K562 (cell line): ENCODE results near the gene TIFAB. TPM values are rescaled to one million over a fixed set of nuclear protein-coding genes. Genes with fewer than 3 reads are reported as not detected.

Experiments used
- ATF6 ChIP-seq: sonication (generic); formaldehyde crosslinking; IDR thresholded peaks from 2 replicates; pipeline ENCODE4 v1.4.0; 2020; ENCODE audit warnings: mild to moderate bottlenecking, missing genetic modification reagents
- FOXA3 ChIP-seq, 2 experiments: fragments of 450-650 bp in 1 of 2; sonication (generic) in 1 of 2; formaldehyde crosslinking; IDR thresholded peaks in 1 of 2; conservative IDR thresholded peaks in 1 of 2; 2 replicates each; pipeline versions ENCODE4 v1.4.0 to v1.8.0; 2020 to 2022; ENCODE audit warnings: mild to moderate bottlenecking in 2 of 2, missing genetic modification reagents in 1 of 2
- FOXP4 ChIP-seq: sonication (generic); formaldehyde crosslinking; IDR thresholded peaks from 2 replicates; pipeline ENCODE4 v1.8.0; 2022; ENCODE audit warnings: mild to moderate bottlenecking, missing genetic modification reagents, borderline replicate concordance
- KDM1A ChIP-seq, 2 experiments: fragments of 450-650 bp; IDR thresholded peaks; 2 replicates each; pipeline ENCODE4 v1.6.1; 2016; ENCODE audit warnings: mild to moderate bottlenecking in 2 of 2
- MAFF ChIP-seq: IDR thresholded peaks from 2 replicates; pipeline ENCODE4 v1.6.1; 2012; ENCODE audit warnings: low read length, improper control_type of control experiment
- MAZ ChIP-seq, 2 experiments: fragments of 450-650 bp in 1 of 2; sonication (generic) in 1 of 2; formaldehyde crosslinking; IDR thresholded peaks in 1 of 2; conservative IDR thresholded peaks in 1 of 2; 2 replicates each; pipeline versions ENCODE4 v1.4.0 to v1.5.0; 2020; ENCODE audit warnings: mild to moderate bottlenecking in 1 of 2, missing genetic modification reagents in 1 of 2
- MED1 ChIP-seq: sonication (generic); formaldehyde crosslinking; IDR thresholded peaks from 2 replicates; pipeline ENCODE4 v1.8.1; 2023; ENCODE audit warnings: missing genetic modification reagents, borderline replicate concordance
- NCOR1 ChIP-seq: fragments of 450-650 bp; IDR thresholded peaks from 2 replicates; pipeline ENCODE4 v1.6.1; 2016; ENCODE audit warnings: mild to moderate bottlenecking, moderate library complexity
- NEUROD1 ChIP-seq: fragments of 150-350 bp; IDR thresholded peaks from 2 replicates; pipeline ENCODE4 v1.6.1; 2014; ENCODE audit warnings: borderline replicate concordance, low read length, low read depth; ENCODE audit not compliant: partially characterized antibody
- RBBP5 ChIP-seq: fragments of 200-600 bp; sonication (generic); IDR thresholded peaks from 2 replicates; pipeline ENCODE4 v1.6.1; 2012; ENCODE audit warnings: borderline replicate concordance, mild to moderate bottlenecking, low read length, control low read depth, inconsistent platforms; ENCODE audit not compliant: insufficient read depth, poor library complexity, severe bottlenecking
- SMAD2 ChIP-seq: fragments of 150-350 bp; IDR thresholded peaks from 2 replicates; pipeline ENCODE4 v1.6.1; 2014; ENCODE audit warnings: low read depth, mild to moderate bottlenecking, low read length
- TAL1 ChIP-seq: fragments of 450-650 bp; IDR thresholded peaks from 2 replicates; pipeline ENCODE4 v1.6.1; 2016; ENCODE audit warnings: mild to moderate bottlenecking
- TCF7L2 ChIP-seq: fragments of 150-350 bp; IDR thresholded peaks from 2 replicates; pipeline ENCODE4 v1.6.1; 2016; ENCODE audit warnings: low read depth, mild to moderate bottlenecking, low read length, moderate library complexity
- U2AF2 ChIP-seq: fragments of 200-400 bp; formaldehyde crosslinking; optimal IDR thresholded peaks from 2 replicates; pipeline ENCODE3; 2017; ENCODE audit warnings: low read depth, mild to moderate bottlenecking, low read length
- ZFP36 ChIP-seq: fragments of 150-350 bp; IDR thresholded peaks from 2 replicates; pipeline ENCODE4 v1.6.1; 2018; ENCODE audit warnings: low read length, low read depth; ENCODE audit not compliant: partially characterized antibody
- ZNF165 ChIP-seq: fragments of 250-450 bp; sonication (Bioruptor Pico); IDR thresholded peaks from 2 replicates; pipeline ENCODE4 v1.4.0; 2020; ENCODE audit warnings: borderline replicate concordance
- ZNF3 ChIP-seq: fragments of 250-450 bp; sonication (Bioruptor Pico); IDR thresholded peaks from 2 replicates; pipeline ENCODE4 v1.5.0; 2021; ENCODE audit warnings: mild to moderate bottlenecking, moderate library complexity
- ZNF551 ChIP-seq: fragments of 250-450 bp; sonication (Bioruptor Pico); IDR thresholded peaks from 2 replicates; pipeline ENCODE4 v1.5.0; 2021; ENCODE audit warnings: mild to moderate bottlenecking, moderate library complexity
- ZNF57 ChIP-seq: fragments of 450-650 bp; formaldehyde crosslinking; IDR thresholded peaks from 2 replicates; pipeline ENCODE4 v1.4.0; 2020; ENCODE audit warnings: mild to moderate bottlenecking, moderate library complexity
- ZNF76 ChIP-seq: fragments of 250-450 bp; sonication (Bioruptor Pico); IDR thresholded peaks from 2 replicates; pipeline ENCODE4 v1.4.0; 2020; ENCODE audit warnings: mild to moderate bottlenecking, moderate library complexity, borderline replicate concordance
- polyA plus RNA-seq, 8 experiments: library from polyadenylated mRNA; depleted of rRNA in 4 of 8; stranded (reverse) in 5 of 8; unstranded in 3 of 8; fragments of >200 nt; fragmentation: Nextera tagmentation in 2 of 8; fragmentation: Illumina TruSeq in 1 of 8; extraction: Ambion mirVana in 2 of 8; extraction: Trizol in 1 of 8; gene quantifications; 2 replicates each; pipeline versions ENCODE4 v1.2.1 to v1.2.3, GENCODE V29; 2011 to 2014; ENCODE audit warnings: inconsistent platforms in 1 of 8, missing spikeins in 1 of 8
- total RNA-seq, 7 experiments: library from RNA; depleted of rRNA in 6 of 7; stranded (reverse); fragments of >200 nt in 6 of 7; fragmentation: Illumina TruSeq in 2 of 7; extraction: Trizol in 2 of 7; gene quantifications; 2 replicates each; pipeline versions ENCODE4 v1.2.1 to v1.2.3, GENCODE V29; 2011 to 2021; ENCODE audit warnings: low replicate concordance in 1 of 7
- TF ChIP-seq, protein P1 (sequence below): IDR thresholded peaks from 2 replicates; pipeline ENCODE4 v1.6.1; 2012; ENCODE audit warnings: low read depth, low read length, improper control_type of control experiment, borderline replicate concordance
- TF ChIP-seq, protein P2 (sequence below): IDR thresholded peaks from 2 replicates; pipeline ENCODE4 v1.6.1; 2016; ENCODE audit warnings: missing genetic modification characterization, missing compliant biosample characterization

The TIFAB gene
- total and polyA plus RNA-seq, 9 of the 15 experiments (the other 6 are each of a cell fraction or from before 2014, with no cell fraction given) = not detected

- TF ChIP-seq, protein P1, sequence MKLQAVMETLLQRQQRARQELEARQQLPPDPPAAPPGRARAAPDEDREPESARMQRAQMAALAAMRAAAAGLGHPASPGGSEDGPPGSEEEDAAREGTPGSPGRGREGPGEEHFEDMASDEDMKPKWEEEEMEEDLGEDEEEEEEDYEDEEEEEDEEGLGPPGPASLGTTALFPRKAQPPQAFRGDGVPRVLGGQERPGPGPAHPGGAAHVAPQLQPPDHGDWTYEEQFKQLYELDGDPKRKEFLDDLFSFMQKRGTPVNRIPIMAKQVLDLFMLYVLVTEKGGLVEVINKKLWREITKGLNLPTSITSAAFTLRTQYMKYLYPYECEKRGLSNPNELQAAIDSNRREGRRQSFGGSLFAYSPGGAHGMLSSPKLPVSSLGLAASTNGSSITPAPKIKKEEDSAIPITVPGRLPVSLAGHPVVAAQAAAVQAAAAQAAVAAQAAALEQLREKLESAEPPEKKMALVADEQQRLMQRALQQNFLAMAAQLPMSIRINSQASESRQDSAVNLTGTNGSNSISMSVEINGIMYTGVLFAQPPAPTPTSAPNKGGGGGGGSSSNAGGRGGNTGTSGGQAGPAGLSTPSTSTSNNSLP = no peak
- TF ChIP-seq MAFF (no peak), ZNF551 (CRISPR knock-in tag) (no peak), ZNF165 (no peak), ZNF76 (CRISPR knock-in tag) (no peak), FOXA3 (CRISPR knock-in tag; conservative IDR thresholded peaks at IDR 0.05 in 1 of 2, IDR thresholded peaks at IDR 0.05 in 1 of 2) (no peak), FOXP4 (CRISPR knock-in tag) (no peak), KDM1A (IDR thresholded peaks at IDR 0.05) (no peak), NEUROD1 (no peak), ATF6 (CRISPR knock-in tag) (no peak), TAL1 (no peak), RBBP5 (no peak), ZFP36 (peak; percentile 74), TCF7L2 (no peak), SMAD2 (no peak), ZNF3 (CRISPR knock-in tag) (no peak), ZNF57 (CRISPR knock-in tag) (no peak), MAZ (CRISPR knock-in tag; conservative IDR thresholded peaks at IDR 0.05 in 1 of 2, IDR thresholded peaks at IDR 0.05 in 1 of 2) (peak in 1 of 2 experiments; percentile 58; a peak in 2 of 4 replicates), U2AF2 (no peak), NCOR1 (no peak), MED1 (no peak)
- TF ChIP-seq, protein P2, sequence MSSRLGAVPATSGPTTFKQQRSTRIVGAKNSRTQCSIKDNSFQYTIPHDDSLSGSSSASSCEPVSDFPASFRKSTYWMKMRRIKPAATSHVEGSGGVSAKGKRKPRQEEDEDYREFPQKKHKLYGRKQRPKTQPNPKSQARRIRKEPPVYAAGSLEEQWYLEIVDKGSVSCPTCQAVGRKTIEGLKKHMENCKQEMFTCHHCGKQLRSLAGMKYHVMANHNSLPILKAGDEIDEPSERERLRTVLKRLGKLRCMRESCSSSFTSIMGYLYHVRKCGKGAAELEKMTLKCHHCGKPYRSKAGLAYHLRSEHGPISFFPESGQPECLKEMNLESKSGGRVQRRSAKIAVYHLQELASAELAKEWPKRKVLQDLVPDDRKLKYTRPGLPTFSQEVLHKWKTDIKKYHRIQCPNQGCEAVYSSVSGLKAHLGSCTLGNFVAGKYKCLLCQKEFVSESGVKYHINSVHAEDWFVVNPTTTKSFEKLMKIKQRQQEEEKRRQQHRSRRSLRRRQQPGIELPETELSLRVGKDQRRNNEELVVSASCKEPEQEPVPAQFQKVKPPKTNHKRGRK (tag) = no peak
These were observed 30.3 kb upstream of the TIFAB start (continued) for GRCh38 chr5:135482381-135482933.
